B cell (primary cell): ENCODE data around the gene ERAP2.

Source experiments
- CTCF ChIP-seq: fragments of 200-600 bp; IDR thresholded peaks from one replicate; pipeline ENCODE4 v1.8.0; 2022; ENCODE audit warnings: antibody characterized with exemption, mild to moderate bottlenecking
- EZH2 ChIP-seq: IDR thresholded peaks from 2 replicates; pipeline ENCODE4 v1.6.1; 2012; ENCODE audit warnings: borderline replicate concordance, low read depth, mild to moderate bottlenecking, moderate library complexity, low read length; ENCODE audit not compliant: insufficient read depth, poor library complexity, severe bottlenecking

- TF ChIP-seq CTCF (no peak), EZH2 (no peak)
Observed at GRCh38 chr5:96839071-96839592, 37.2 kb upstream of the ERAP2 start.
